Large intestine (tissue), 3 donors: ENCODE results near the gene ACOT11. TPM values are rescaled to one million over a fixed set of nuclear protein-coding genes. Genes with fewer than 3 reads are reported as not detected.
A peak's percentile ranks its signal among the peaks of the same experiment; 100 is the strongest.

Experiments used
- DNase-seq, 2 donors: peaks; one replicate each; pipeline versions ENCODE4 v3.0.0 to v3.0.0-alpha.2; 2013
- H3K27ac ChIP-seq: one replicate; pipeline ENCODE4 v1.5.1; 2013; ENCODE audit warnings: low read length
- H3K27me3 ChIP-seq: 2 replicates; pipeline ENCODE4 v1.6.1; 2013; ENCODE audit warnings: low read length; ENCODE audit not compliant: control insufficient read depth, insufficient read depth
- H3K36me3 ChIP-seq: 2 replicates; pipeline ENCODE4 v1.6.1; 2013; ENCODE audit warnings: low read length; ENCODE audit not compliant: control insufficient read depth, insufficient read depth
- H3K4me1 ChIP-seq: one replicate; pipeline ENCODE4 v1.6.1; 2013; ENCODE audit warnings: low read length; ENCODE audit not compliant: control insufficient read depth, insufficient read depth
- H3K4me3 ChIP-seq: one replicate; pipeline ENCODE4 v1.5.1; 2013; ENCODE audit warnings: low read length
- H3K9me3 ChIP-seq: one replicate; pipeline ENCODE4 v1.6.1; 2013; ENCODE audit warnings: mild to moderate bottlenecking, low read depth, low read length, moderate library complexity; ENCODE audit not compliant: control insufficient read depth
- WGBS: methylation state at CpG from one replicate; pipeline ENCODE4 v1.1.5; 2013; ENCODE audit warnings: low lambda C conversion rate; ENCODE audit not compliant: insufficient coverage; 5-methylcytosine and 5-hydroxymethylcytosine counted together
- polyA plus RNA-seq: library from polyadenylated mRNA; unstranded; fragments of 120-200 nt; gene quantifications from one replicate; pipeline ENCODE4 v1.2.1, GENCODE V29; 2013

ACOT11 gene
- polyA plus RNA-seq, 1 donor: 33.3 TPM

GRCh38 chr1:54575161-54575560 is 27.1 kb downstream of the ACOT11 start:
- no peak for DNase-seq
- Histone ChIP-seq H3K36me3 (peaks cover 6% of the 10 kb centered on the region), H3K4me3 (no peak overlapping the region), H3K27me3 (no peaks in the 10 kb centered on the region), H3K9me3 (no peaks in the 10 kb centered on the region), H3K27ac (no peak overlapping the region), H3K4me1 (peaks cover 21% of the 10 kb centered on the region)
- WGBS: no CpG with 5 or more reads among the region's 3 CpGs

- DNase-seq: no peak
- no peak overlapping the region for H3K27ac ChIP-seq
- 100% methylated on average over 1 of the region's 8 CpGs for WGBS
- no peak overlapping the region for H3K4me3 ChIP-seq
- H3K4me1 ChIP-seq: peaks cover 21% of the 10 kb centered on the region
- H3K9me3 ChIP-seq: no peaks in the 10 kb centered on the region
- peaks cover 6% of the 10 kb centered on the region for H3K36me3 ChIP-seq
- H3K27me3 ChIP-seq: no peaks in the 10 kb centered on the region
These were observed 27.7 kb downstream of the ACOT11 start for GRCh38 chr1:54575605-54576290.

GRCh38 chr1:54577612-54578011 is 29.6 kb downstream of the ACOT11 start:
- Histone ChIP-seq H3K4me3 (no peak overlapping the region), H3K36me3 (peaks cover 5% of the 10 kb centered on the region), H3K4me1 (peaks cover 24% of the 10 kb centered on the region), H3K9me3 (no peaks in the 10 kb centered on the region), H3K27me3 (no peaks in the 10 kb centered on the region), H3K27ac (peak overlapping the region; percentile 38)
- DNase-seq: peak; percentile 57 to 83
- WGBS: no CpG with 5 or more reads among the region's 6 CpGs

GRCh38 chr1:54579337-54579781 is 31.3 kb downstream of the ACOT11 start:
- Histone ChIP-seq H3K9me3 (no peaks in the 10 kb centered on the region), H3K4me3 (no peak overlapping the region), H3K27me3 (no peaks in the 10 kb centered on the region), H3K27ac (peak overlapping the region; percentile 47), H3K4me1 (peaks cover 24% of the 10 kb centered on the region), H3K36me3 (peaks cover 5% of the 10 kb centered on the region)
- 30% methylated on average over 2 of the region's 4 CpGs for WGBS
- DNase-seq: peak in 1 of 2 donors; percentile 40

- Histone ChIP-seq H3K4me1 (peaks cover 24% of the 10 kb centered on the region), H3K27me3 (no peaks in the 10 kb centered on the region), H3K27ac (no peak overlapping the region), H3K36me3 (peaks cover 20% of the 10 kb centered on the region), H3K9me3 (no peaks in the 10 kb centered on the region), H3K4me3 (no peak overlapping the region)
- WGBS: 30% methylated on average over 2 of the region's 11 CpGs
- no peak for DNase-seq
These were observed 33.0 kb downstream of the ACOT11 start for GRCh38 chr1:54580856-54581550.

- Histone ChIP-seq H3K36me3 (peaks cover 21% of the 10 kb centered on the region), H3K4me3 (no peak overlapping the region), H3K9me3 (no peaks in the 10 kb centered on the region), H3K27me3 (no peaks in the 10 kb centered on the region), H3K27ac (no peak overlapping the region), H3K4me1 (peaks cover 24% of the 10 kb centered on the region)
- peak; percentile 36 to 43 for DNase-seq
- WGBS: no CpG with 5 or more reads among the region's 5 CpGs
These were observed 33.6 kb downstream of the ACOT11 start for GRCh38 chr1:54581621-54582035.

GRCh38 chr1:54582566-54583306 is 34.7 kb downstream of the ACOT11 start:
- no peak for DNase-seq
- no peak overlapping the region for H3K27ac ChIP-seq
- H3K36me3 ChIP-seq: peaks cover 26% of the 10 kb centered on the region
- H3K9me3 ChIP-seq: no peaks in the 10 kb centered on the region
- no CpG with 5 or more reads among the region's 19 CpGs for WGBS
- H3K27me3 ChIP-seq: no peaks in the 10 kb centered on the region
- H3K4me3 ChIP-seq: no peak overlapping the region
- peaks cover 23% of the 10 kb centered on the region for H3K4me1 ChIP-seq

- Histone ChIP-seq H3K9me3 (no peaks in the 10 kb centered on the region), H3K27me3 (no peaks in the 10 kb centered on the region), H3K4me1 (peaks cover 18% of the 10 kb centered on the region), H3K4me3 (no peak overlapping the region), H3K27ac (no peak overlapping the region), H3K36me3 (peaks cover 31% of the 10 kb centered on the region)
- no peak for DNase-seq
- no CpG with 5 or more reads among the region's 3 CpGs for WGBS
These were observed 35.3 kb downstream of the ACOT11 start for GRCh38 chr1:54583307-54583686.

- no CpG with 5 or more reads among the region's 2 CpGs for WGBS
- DNase-seq: no peak
- Histone ChIP-seq H3K27me3 (no peaks in the 10 kb centered on the region), H3K27ac (no peak overlapping the region), H3K4me3 (no peak overlapping the region), H3K4me1 (peaks cover 17% of the 10 kb centered on the region), H3K36me3 (peaks cover 35% of the 10 kb centered on the region), H3K9me3 (no peaks in the 10 kb centered on the region)
These were observed 35.8 kb downstream of the ACOT11 start for GRCh38 chr1:54583871-54584270.

GRCh38 chr1:54584575-54584974 is 36.5 kb downstream of the ACOT11 start:
- no CpG with 5 or more reads among the region's 17 CpGs for WGBS
- Histone ChIP-seq H3K36me3 (peaks cover 38% of the 10 kb centered on the region), H3K4me3 (no peak overlapping the region), H3K27me3 (no peaks in the 10 kb centered on the region), H3K27ac (no peak overlapping the region), H3K9me3 (no peaks in the 10 kb centered on the region), H3K4me1 (peaks cover 10% of the 10 kb centered on the region)
- no peak for DNase-seq
